ENCODE measurements around the gene MLLT3.

DNA sequence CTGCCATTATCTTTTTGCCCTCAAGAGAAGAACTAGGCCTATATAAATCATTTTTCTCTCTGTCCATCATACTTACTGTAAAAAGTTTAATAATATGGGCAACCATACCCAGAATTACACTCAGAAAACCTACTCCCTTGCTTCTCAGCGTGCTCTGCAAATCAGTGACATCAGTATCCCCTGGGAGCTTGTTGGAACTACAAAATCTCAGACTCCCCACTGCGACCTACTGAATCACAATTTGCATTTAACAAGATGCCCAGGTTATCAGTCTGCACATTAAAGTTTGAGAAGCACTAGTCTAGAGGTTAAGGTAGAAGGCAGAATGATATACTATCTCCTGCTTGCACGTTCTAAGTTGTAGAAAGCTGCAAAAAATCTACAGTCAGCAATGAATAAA lies 127.2 kb downstream of the MLLT3 start:
- TF ChIP-seq, protein P1, sequence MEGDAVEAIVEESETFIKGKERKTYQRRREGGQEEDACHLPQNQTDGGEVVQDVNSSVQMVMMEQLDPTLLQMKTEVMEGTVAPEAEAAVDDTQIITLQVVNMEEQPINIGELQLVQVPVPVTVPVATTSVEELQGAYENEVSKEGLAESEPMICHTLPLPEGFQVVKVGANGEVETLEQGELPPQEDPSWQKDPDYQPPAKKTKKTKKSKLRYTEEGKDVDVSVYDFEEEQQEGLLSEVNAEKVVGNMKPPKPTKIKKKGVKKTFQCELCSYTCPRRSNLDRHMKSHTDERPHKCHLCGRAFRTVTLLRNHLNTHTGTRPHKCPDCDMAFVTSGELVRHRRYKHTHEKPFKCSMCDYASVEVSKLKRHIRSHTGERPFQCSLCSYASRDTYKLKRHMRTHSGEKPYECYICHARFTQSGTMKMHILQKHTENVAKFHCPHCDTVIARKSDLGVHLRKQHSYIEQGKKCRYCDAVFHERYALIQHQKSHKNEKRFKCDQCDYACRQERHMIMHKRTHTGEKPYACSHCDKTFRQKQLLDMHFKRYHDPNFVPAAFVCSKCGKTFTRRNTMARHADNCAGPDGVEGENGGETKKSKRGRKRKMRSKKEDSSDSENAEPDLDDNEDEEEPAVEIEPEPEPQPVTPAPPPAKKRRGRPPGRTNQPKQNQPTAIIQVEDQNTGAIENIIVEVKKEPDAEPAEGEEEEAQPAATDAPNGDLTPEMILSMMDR (IDR thresholded peaks at IDR 0.05; ENCODE audit: borderline replicate concordance, extremely low read depth, low read length, poor library complexity, severe bottlenecking) = no peak
- no peak for TF ChIP-seq EZH2 (IDR thresholded peaks at IDR 0.05; ENCODE audit: borderline replicate concordance, low read depth, low read length, severe bottlenecking)

All from DND-41 (cell line).